ENCODE measurements around the gene SLC25A34.

The SLC25A34 gene

DNA sequence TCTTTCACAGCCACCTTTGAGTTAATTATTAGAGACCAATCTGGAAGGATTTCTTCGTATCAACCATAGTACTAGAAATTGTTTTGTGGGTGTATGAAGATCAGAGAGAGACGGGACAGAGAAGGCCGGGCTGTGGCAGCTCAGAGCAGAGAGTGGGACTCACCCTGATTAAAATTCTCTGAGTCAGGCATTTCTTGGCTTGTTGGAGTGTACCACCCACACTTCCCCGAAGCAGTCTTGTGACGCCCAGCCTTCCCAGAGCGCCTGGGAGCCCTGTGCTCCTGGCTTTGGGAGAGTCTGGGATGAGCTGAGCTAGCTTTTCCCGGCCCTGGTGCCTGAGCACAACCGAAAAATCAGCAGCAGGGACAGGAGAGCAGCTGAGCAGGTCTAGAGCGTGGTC is 32.5 kb upstream of the SLC25A34 start:
- H3K9me3 ChIP-seq (ENCODE audit: insufficient read depth, low read depth, low read length), result peaks cover 3% of the 10 kb centered on the region
- no peak overlapping the region for H3K14ac ChIP-seq (ENCODE audit: low read length)
- H3K18ac ChIP-seq (ENCODE audit: low read length), result no peak overlapping the region
- H3K4me2 ChIP-seq (ENCODE audit: low read length), result no peak overlapping the region
- H3K4ac ChIP-seq (ENCODE audit: low read depth, low read length), result no peak overlapping the region
- peak; percentile 33 to 36 for DNase-seq
- no peak overlapping the region for H3K23ac ChIP-seq (ENCODE audit: low read length)
- no peaks in the 10 kb centered on the region for H3K27me3 ChIP-seq (ENCODE audit: insufficient read depth, low read length)
- H2AFZ ChIP-seq (ENCODE audit: insufficient read depth, low read length, poor library complexity), result no peak overlapping the region
- peaks cover 2% of the 10 kb centered on the region for H3K79me2 ChIP-seq (ENCODE audit: control insufficient read depth, insufficient read depth, low read length, poor library complexity)
- H3K4me1 ChIP-seq (ENCODE audit: control insufficient read depth in 1 of 2, insufficient read depth in 2 of 2, low read length in 2 of 2), result peaks cover 2 to 8% of the 10 kb centered on the region in 2 experiments
- H2BK120ac ChIP-seq (ENCODE audit: insufficient read depth, low read length, poor library complexity), result no peak overlapping the region
- H4K12ac ChIP-seq (ENCODE audit: low read depth, low read length), result no peak overlapping the region
- H4K8ac ChIP-seq (ENCODE audit: low read depth, low read length), result no peak overlapping the region
- H3K36me3 ChIP-seq (ENCODE audit: control insufficient read depth in 1 of 2, insufficient read depth in 2 of 2, low read length in 2 of 2), result peaks cover 19 to 21% of the 10 kb centered on the region in 2 experiments
- no peak overlapping the region for H3K9ac ChIP-seq (ENCODE audit: low read length)
- no CpG with 5 or more reads among the region's 9 CpGs for WGBS (ENCODE audit: extremely low coverage, insufficient coverage, insufficient read length)
- no peak overlapping the region for H2BK5ac ChIP-seq (ENCODE audit: low read depth, low read length, poor library complexity)
- no peak overlapping the region for H3K4me3 ChIP-seq (ENCODE audit: low read depth, low read length)
- H2AK5ac ChIP-seq (ENCODE audit: low read length), result no peak overlapping the region
- no peak overlapping the region for H3K27ac ChIP-seq (ENCODE audit: low read depth, low read length)
- no peaks in the 10 kb centered on the region for H3K79me1 ChIP-seq (ENCODE audit: low read length)
- no peak overlapping the region for H2BK12ac ChIP-seq (ENCODE audit: low read length)
- H4K91ac ChIP-seq (ENCODE audit: low read depth, low read length), result no peak overlapping the region

DNA sequence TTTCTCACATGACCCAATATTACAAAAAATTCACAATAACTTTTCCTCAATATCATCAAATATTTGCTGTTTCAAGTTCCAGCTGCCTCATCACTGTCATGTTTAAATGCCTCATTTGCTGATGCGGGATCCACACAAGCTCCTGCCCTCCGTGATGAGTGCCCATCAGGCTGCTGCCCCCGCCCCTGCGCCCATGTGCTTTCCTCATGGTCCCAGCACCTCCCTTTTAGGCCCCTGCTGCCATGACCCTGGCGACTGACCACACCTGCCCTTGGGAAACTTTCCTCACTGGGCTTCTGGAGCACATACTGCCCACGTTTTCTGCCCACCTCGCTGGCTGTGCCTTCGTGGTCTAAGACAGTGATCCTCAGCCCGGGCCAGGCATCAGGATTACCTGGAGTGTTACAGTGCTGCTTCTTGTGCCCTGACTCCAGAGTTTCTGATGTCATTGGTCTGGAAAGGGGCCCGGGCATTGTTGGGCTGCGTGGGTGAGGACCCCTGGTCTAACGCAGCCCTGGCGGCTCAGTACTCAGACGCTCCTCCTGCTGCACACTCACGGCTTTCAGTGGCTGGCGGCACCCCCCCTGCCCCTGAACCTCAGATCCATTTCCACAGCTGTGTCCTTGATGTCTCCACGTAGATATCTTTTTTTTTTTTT is 31.4 kb upstream of the SLC25A34 start:
- no peak overlapping the region for H2BK5ac ChIP-seq (ENCODE audit: low read depth, low read length, poor library complexity)
- no peak overlapping the region for H3K27ac ChIP-seq (ENCODE audit: low read depth, low read length)
- no peak overlapping the region for H4K91ac ChIP-seq (ENCODE audit: low read depth, low read length)
- H3K4me1 ChIP-seq (ENCODE audit: control insufficient read depth in 1 of 2, insufficient read depth in 2 of 2, low read length in 2 of 2), result peaks cover 2 to 8% of the 10 kb centered on the region in 2 experiments
- H3K79me2 ChIP-seq (ENCODE audit: control insufficient read depth, insufficient read depth, low read length, poor library complexity), result peaks cover 2% of the 10 kb centered on the region
- H3K14ac ChIP-seq (ENCODE audit: low read length), result no peak overlapping the region
- peaks cover 19 to 21% of the 10 kb centered on the region in 2 experiments for H3K36me3 ChIP-seq (ENCODE audit: control insufficient read depth in 1 of 2, insufficient read depth in 2 of 2, low read length in 2 of 2)
- no peak overlapping the region for H3K9ac ChIP-seq (ENCODE audit: low read length)
- H2AFZ ChIP-seq (ENCODE audit: insufficient read depth, low read length, poor library complexity), result no peak overlapping the region
- no peak overlapping the region for H4K8ac ChIP-seq (ENCODE audit: low read depth, low read length)
- peak overlapping the region; percentile 37 for H3K4ac ChIP-seq (ENCODE audit: low read depth, low read length)
- peaks cover 3% of the 10 kb centered on the region for H3K9me3 ChIP-seq (ENCODE audit: insufficient read depth, low read depth, low read length)
- H3K4me2 ChIP-seq (ENCODE audit: low read length), result no peak overlapping the region
- H4K12ac ChIP-seq (ENCODE audit: low read depth, low read length), result no peak overlapping the region
- no peak overlapping the region for H3K4me3 ChIP-seq (ENCODE audit: low read depth, low read length)
- H3K79me1 ChIP-seq (ENCODE audit: low read length), result no peaks in the 10 kb centered on the region
- no peak overlapping the region for H2AK5ac ChIP-seq (ENCODE audit: low read length)
- H3K18ac ChIP-seq (ENCODE audit: low read length), result peak overlapping the region; percentile 55
- no peak for DNase-seq
- WGBS (ENCODE audit: extremely low coverage, insufficient coverage, insufficient read length), result no CpG with 5 or more reads among the region's 17 CpGs
- no peak overlapping the region for H3K23ac ChIP-seq (ENCODE audit: low read length)
- no peak overlapping the region for H2BK120ac ChIP-seq (ENCODE audit: insufficient read depth, low read length, poor library complexity)
- no peak overlapping the region for H2BK12ac ChIP-seq (ENCODE audit: low read length)
- H3K27me3 ChIP-seq (ENCODE audit: insufficient read depth, low read length), result no peaks in the 10 kb centered on the region

DNA sequence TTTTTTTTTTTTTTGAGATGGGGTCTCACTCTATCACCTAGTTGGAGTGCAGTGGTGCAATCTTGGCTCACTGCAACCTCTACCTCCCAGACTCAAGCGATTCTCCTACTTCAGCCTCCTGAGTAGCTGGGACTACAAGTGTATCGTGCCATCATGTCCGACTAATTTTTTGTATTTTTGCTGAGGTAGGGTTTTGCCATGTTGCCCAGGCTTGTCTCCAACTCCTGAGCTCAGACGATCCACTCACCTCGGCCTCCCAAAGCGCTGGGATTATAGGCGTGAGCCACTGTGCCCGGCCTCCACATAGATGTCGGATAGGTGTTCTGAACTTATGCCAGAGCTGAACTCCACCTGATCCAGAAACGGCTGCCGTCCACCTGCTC is 30.9 kb upstream of the SLC25A34 start:
- no peak overlapping the region for H4K8ac ChIP-seq (ENCODE audit: low read depth, low read length)
- H2BK5ac ChIP-seq (ENCODE audit: low read depth, low read length, poor library complexity), result no peak overlapping the region
- no peaks in the 10 kb centered on the region for H3K27me3 ChIP-seq (ENCODE audit: insufficient read depth, low read length)
- no peak overlapping the region for H3K4ac ChIP-seq (ENCODE audit: low read depth, low read length)
- H3K27ac ChIP-seq (ENCODE audit: low read depth, low read length), result no peak overlapping the region
- H4K91ac ChIP-seq (ENCODE audit: low read depth, low read length), result no peak overlapping the region
- no peak overlapping the region for H4K12ac ChIP-seq (ENCODE audit: low read depth, low read length)
- DNase-seq, result no peak
- peaks cover 2 to 8% of the 10 kb centered on the region in 2 experiments for H3K4me1 ChIP-seq (ENCODE audit: control insufficient read depth in 1 of 2, insufficient read depth in 2 of 2, low read length in 2 of 2)
- no peak overlapping the region for H3K4me3 ChIP-seq (ENCODE audit: low read depth, low read length)
- H2BK12ac ChIP-seq (ENCODE audit: low read length), result no peak overlapping the region
- WGBS (ENCODE audit: extremely low coverage, insufficient coverage, insufficient read length), result no CpG with 5 or more reads among the region's 11 CpGs
- H3K18ac ChIP-seq (ENCODE audit: low read length), result no peak overlapping the region
- no peak overlapping the region for H3K4me2 ChIP-seq (ENCODE audit: low read length)
- H2AFZ ChIP-seq (ENCODE audit: insufficient read depth, low read length, poor library complexity), result no peak overlapping the region
- H2AK5ac ChIP-seq (ENCODE audit: low read length), result no peak overlapping the region
- no peak overlapping the region for H3K23ac ChIP-seq (ENCODE audit: low read length)
- H3K14ac ChIP-seq (ENCODE audit: low read length), result no peak overlapping the region
- H3K36me3 ChIP-seq (ENCODE audit: control insufficient read depth in 1 of 2, insufficient read depth in 2 of 2, low read length in 2 of 2), result peaks cover 19 to 21% of the 10 kb centered on the region in 2 experiments
- peaks cover 3% of the 10 kb centered on the region for H3K9me3 ChIP-seq (ENCODE audit: insufficient read depth, low read depth, low read length)
- H3K79me2 ChIP-seq (ENCODE audit: control insufficient read depth, insufficient read depth, low read length, poor library complexity), result peaks cover 2% of the 10 kb centered on the region
- H2BK120ac ChIP-seq (ENCODE audit: insufficient read depth, low read length, poor library complexity), result no peak overlapping the region
- H3K9ac ChIP-seq (ENCODE audit: low read length), result no peak overlapping the region
- no peaks in the 10 kb centered on the region for H3K79me1 ChIP-seq (ENCODE audit: low read length)

DNA sequence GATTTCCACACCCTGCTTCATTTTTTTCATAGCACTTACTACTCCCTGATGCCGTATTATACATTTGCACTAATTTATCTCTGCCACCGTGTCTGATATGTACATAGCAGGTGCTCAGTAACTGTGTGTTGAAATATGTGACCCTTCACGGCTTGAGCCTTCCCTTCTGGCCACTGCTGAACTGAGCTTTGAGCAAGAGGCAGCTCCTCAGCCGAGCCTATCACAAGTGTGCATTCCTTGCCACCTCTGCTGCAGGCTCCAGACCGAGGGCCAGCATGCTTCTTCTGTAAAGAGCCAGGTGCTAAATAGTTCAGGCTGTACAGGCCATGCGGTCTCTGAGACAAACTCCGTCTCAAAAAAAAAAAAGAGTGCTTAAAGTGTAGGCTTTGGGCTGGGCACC is 29.3 kb upstream of the SLC25A34 start:
- H3K4me3 ChIP-seq (ENCODE audit: low read depth, low read length), result no peak overlapping the region
- peaks cover 2 to 8% of the 10 kb centered on the region in 2 experiments for H3K4me1 ChIP-seq (ENCODE audit: control insufficient read depth in 1 of 2, insufficient read depth in 2 of 2, low read length in 2 of 2)
- no peak overlapping the region for H3K23ac ChIP-seq (ENCODE audit: low read length)
- H3K14ac ChIP-seq (ENCODE audit: low read length), result no peak overlapping the region
- no peak overlapping the region for H3K4me2 ChIP-seq (ENCODE audit: low read length)
- no peak overlapping the region for H2AK5ac ChIP-seq (ENCODE audit: low read length)
- no peaks in the 10 kb centered on the region for H3K27me3 ChIP-seq (ENCODE audit: insufficient read depth, low read length)
- H3K18ac ChIP-seq (ENCODE audit: low read length), result no peak overlapping the region
- H3K4ac ChIP-seq (ENCODE audit: low read depth, low read length), result peak overlapping the region; percentile 21
- H4K8ac ChIP-seq (ENCODE audit: low read depth, low read length), result no peak overlapping the region
- no peak overlapping the region for H4K91ac ChIP-seq (ENCODE audit: low read depth, low read length)
- H3K36me3 ChIP-seq (ENCODE audit: control insufficient read depth in 1 of 2, insufficient read depth in 2 of 2, low read length in 2 of 2), result peaks cover 19% of the 10 kb centered on the region in 2 experiments
- no peak overlapping the region for H3K9ac ChIP-seq (ENCODE audit: low read length)
- peaks cover 3% of the 10 kb centered on the region for H3K9me3 ChIP-seq (ENCODE audit: insufficient read depth, low read depth, low read length)
- H3K27ac ChIP-seq (ENCODE audit: low read depth, low read length), result no peak overlapping the region
- H2AFZ ChIP-seq (ENCODE audit: insufficient read depth, low read length, poor library complexity), result no peak overlapping the region
- no peaks in the 10 kb centered on the region for H3K79me1 ChIP-seq (ENCODE audit: low read length)
- H3K79me2 ChIP-seq (ENCODE audit: control insufficient read depth, insufficient read depth, low read length, poor library complexity), result peaks cover 2% of the 10 kb centered on the region
- H4K12ac ChIP-seq (ENCODE audit: low read depth, low read length), result no peak overlapping the region
- DNase-seq, result peak; percentile 71 to 84
- no peak overlapping the region for H2BK5ac ChIP-seq (ENCODE audit: low read depth, low read length, poor library complexity)
- no peak overlapping the region for H2BK120ac ChIP-seq (ENCODE audit: insufficient read depth, low read length, poor library complexity)
- no CpG with 5 or more reads among the region's 7 CpGs for WGBS (ENCODE audit: extremely low coverage, insufficient coverage, insufficient read length)
- no peak overlapping the region for H2BK12ac ChIP-seq (ENCODE audit: low read length)
